Breast epithelium (tissue), 4 donors: Measurements from ENCODE around the gene SAXO2. TPM values are rescaled to one million over a fixed set of nuclear protein-coding genes. Genes with fewer than 3 reads are reported as not detected.
"Not testable (repeated sequence)": the region's sequence is repeated elsewhere in the genome, so short reads cannot be mapped to it uniquely, and the experiment has no call there.

Experiments used
- DNase-seq, 2 donors: peaks; one replicate each; pipeline ENCODE4 v3.0.0-alpha.2; 2019; ENCODE audit warnings: low spot score in 2 of 2
- H3K27ac ChIP-seq, 2 donors: fragments of 200-600 bp; sonication (generic) in 1 of 2; one replicate each; pipeline ENCODE4 v1.5.1; 2016 to 2019; ENCODE audit warnings: mild to moderate bottlenecking in 1 of 2
- H3K27me3 ChIP-seq, 2 donors: fragments of 200-600 bp; sonication (generic) in 1 of 2; one replicate each; pipeline versions ENCODE4 v1.5.1 to v1.6.0; 2017 to 2019; ENCODE audit warnings: control low read depth in 1 of 2, mild to moderate bottlenecking in 1 of 2
- H3K36me3 ChIP-seq: fragments of 200-600 bp; one replicate; pipeline ENCODE4 v1.5.1; 2019
- H3K4me1 ChIP-seq, 2 donors: fragments of 200-600 bp; sonication (generic); one replicate each; pipeline ENCODE4 v1.5.1; 2016 to 2019; ENCODE audit warnings: control low read depth in 1 of 2
- H3K4me3 ChIP-seq, 3 donors: fragments of 200-600 bp; sonication (generic); 1 replicate in 2 of 3; 2 replicates in 1 of 3; pipeline ENCODE4 v1.5.1; 2016 to 2019; ENCODE audit warnings: mild to moderate bottlenecking in 3 of 3, moderate library complexity in 2 of 3
- H3K9me3 ChIP-seq, 2 donors: fragments of 200-600 bp; sonication (generic) in 1 of 2; one replicate each; pipeline ENCODE4 v1.5.1; 2016 to 2019; ENCODE audit warnings: control low read depth in 1 of 2
- POLR2A ChIP-seq: fragments of 450-650 bp; IDR thresholded peaks from one replicate; pipeline ENCODE4 v1.6.1; 2016; ENCODE audit warnings: antibody characterized with exemption, mild to moderate bottlenecking, moderate library complexity
- POLR2AphosphoS5 ChIP-seq, 3 donors: sonication (generic); formaldehyde crosslinking; IDR thresholded peaks; one replicate each; pipeline ENCODE4 v1.6.1; 2017; ENCODE audit warnings: antibody characterized with exemption in 3 of 3
- intact Hi-C: fragments of 100-400 bp; cut with DNase I; formaldehyde crosslinking; loops from one replicate; pipeline ENCODE4 v1.15.1; 2023; ENCODE audit warnings: low total_unique reads
- total RNA-seq, 3 donors: library from RNA; depleted of rRNA; stranded (reverse); fragments of >200 nt; gene quantifications; one replicate each; pipeline ENCODE4 v1.1.0, GENCODE V29; 2016
- TF ChIP-seq, protein P1 (sequence below), 3 donors: fragments of 450-650 bp; IDR thresholded peaks; one replicate each; pipeline ENCODE4 v1.5.1; 2016 to 2017; ENCODE audit warnings: antibody characterized with exemption in 3 of 3, mild to moderate bottlenecking in 3 of 3, moderate library complexity in 3 of 3

Gene SAXO2
- total RNA-seq, 3 donors from 2014 or later = 1.1 to 2.8 (median 2.3) TPM

DNA sequence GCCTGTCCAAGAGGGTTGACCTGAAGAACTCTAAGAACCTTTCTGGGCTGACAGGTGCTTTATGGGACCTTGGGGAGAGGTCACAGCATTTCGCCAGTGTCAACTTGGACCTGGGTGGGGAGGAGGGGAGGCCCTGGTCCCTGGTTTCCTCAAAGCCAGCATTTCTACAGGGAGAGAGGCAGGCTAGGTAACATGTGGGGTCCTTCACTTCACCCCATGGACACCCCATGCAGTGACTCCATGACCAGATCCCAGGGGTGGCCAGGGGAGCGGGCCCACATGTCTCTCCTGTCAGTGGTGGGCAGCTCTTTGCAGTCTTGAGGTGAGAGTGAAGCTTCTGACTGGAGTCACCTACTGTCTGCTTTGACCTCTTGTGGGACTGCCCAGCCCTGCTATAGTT, 50.8 kb downstream of the SAXO2 start:
- H3K27me3 ChIP-seq = no peaks in the 10 kb centered on the region
- H3K36me3 ChIP-seq = no peaks in the 10 kb centered on the region
- DNase-seq = no peak
- no peak overlapping the region for H3K4me3 ChIP-seq
- peaks cover 0 to 3% of the 10 kb centered on the region in 2 donors for H3K9me3 ChIP-seq
- no peak overlapping the region for H3K27ac ChIP-seq
- no peak for TF ChIP-seq POLR2AphosphoS5 (IDR thresholded peaks at IDR 0.05)
- TF ChIP-seq, protein P1, sequence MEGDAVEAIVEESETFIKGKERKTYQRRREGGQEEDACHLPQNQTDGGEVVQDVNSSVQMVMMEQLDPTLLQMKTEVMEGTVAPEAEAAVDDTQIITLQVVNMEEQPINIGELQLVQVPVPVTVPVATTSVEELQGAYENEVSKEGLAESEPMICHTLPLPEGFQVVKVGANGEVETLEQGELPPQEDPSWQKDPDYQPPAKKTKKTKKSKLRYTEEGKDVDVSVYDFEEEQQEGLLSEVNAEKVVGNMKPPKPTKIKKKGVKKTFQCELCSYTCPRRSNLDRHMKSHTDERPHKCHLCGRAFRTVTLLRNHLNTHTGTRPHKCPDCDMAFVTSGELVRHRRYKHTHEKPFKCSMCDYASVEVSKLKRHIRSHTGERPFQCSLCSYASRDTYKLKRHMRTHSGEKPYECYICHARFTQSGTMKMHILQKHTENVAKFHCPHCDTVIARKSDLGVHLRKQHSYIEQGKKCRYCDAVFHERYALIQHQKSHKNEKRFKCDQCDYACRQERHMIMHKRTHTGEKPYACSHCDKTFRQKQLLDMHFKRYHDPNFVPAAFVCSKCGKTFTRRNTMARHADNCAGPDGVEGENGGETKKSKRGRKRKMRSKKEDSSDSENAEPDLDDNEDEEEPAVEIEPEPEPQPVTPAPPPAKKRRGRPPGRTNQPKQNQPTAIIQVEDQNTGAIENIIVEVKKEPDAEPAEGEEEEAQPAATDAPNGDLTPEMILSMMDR (IDR thresholded peaks at IDR 0.05) = no peak
- TF ChIP-seq POLR2A = no peak
- H3K4me1 ChIP-seq = no peaks in the 10 kb centered on the region
- intact Hi-C loops = no loop called here

DNA sequence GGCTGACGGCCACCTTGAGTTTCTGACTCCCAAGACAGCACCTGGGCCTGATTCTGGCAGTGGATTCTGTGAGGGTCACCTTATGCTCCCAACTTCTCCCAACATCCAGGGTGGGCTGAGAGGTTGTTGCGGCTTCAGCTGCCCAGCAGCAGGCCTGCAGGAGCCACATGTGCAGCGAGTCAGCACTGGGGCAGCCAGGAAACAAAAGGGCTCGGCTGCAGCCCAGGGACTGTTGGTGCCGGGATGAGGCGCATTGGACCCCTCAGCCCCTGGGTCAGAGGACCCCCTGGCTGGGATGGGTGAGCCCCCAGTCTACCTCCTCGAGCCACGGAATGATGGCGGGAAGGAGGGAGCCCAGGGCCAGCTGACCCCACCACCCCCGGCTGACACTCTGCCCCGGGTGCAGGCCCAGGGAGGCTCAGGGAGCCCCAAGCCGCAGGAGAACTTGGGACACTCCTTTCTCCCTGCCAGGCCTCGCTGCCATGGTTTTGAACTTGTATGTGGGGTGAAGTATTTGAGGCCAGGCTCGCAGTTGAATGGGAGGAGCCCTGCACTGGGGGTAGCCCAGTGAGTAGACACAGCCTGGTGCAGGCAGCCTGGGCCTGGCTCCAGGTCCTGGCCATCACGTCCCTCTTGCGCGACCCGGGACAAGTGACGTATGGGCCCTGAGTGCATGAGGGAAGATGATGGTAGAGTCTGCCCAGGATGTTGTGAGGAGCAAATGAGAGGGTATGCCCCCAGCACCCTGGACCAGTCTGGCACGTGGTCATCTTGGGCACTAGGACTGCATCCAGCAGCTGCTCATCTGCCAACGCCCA, 51.5 kb downstream of the SAXO2 start:
- H3K27ac ChIP-seq, H3K9me3 ChIP-seq, H3K4me1 ChIP-seq, H3K4me3 ChIP-seq, H3K27me3 ChIP-seq, intact Hi-C loops, H3K36me3 ChIP-seq: not testable (repeated sequence)
- DNase-seq = peak in 1 of 2 donors; percentile 33

DNA sequence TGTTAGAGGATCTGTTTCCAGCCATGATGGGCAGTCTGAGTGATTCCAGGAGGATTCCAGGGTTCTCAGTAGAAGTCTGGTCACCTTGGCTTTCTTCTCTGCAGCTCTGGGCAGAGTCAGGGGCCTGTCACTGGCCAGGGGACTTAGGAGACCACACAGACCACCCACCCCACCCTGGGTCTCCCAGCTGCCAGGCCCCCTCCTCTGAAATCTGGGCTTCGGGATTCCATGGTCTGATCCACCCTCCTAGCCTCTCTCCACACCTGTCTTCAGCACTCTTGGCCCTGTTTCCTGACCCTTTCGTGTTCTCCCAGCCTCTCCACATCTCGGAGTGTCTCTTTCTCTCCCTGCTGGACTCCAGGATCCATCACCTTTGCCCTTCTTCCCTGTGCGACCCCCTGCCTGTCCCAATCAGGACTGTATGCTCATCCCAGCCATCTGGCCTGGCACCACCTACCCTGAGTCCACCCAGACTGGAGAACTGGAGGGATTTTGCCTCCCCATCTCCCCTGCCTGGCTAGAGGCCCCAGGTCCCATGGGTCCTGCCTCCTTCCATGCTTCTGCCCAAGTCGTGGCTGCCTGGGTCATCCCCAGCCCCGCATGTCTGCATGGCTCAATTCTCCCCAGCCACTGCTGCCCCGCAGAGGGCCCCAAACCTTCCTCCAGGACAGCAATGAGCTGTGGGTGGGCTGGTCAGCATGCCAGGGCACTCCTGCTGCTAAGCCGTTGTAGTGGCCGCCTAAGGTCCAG, 52.3 kb downstream of the SAXO2 start:
- no peak for DNase-seq
- Histone ChIP-seq H3K27me3 (no peaks in the 10 kb centered on the region), H3K27ac (no peak overlapping the region), H3K4me1 (no peaks in the 10 kb centered on the region), H3K9me3 (peaks cover 0 to 3% of the 10 kb centered on the region in 2 donors), H3K4me3 (no peak overlapping the region), H3K36me3 (no peaks in the 10 kb centered on the region)
- TF ChIP-seq POLR2A = no peak
- no peak for TF ChIP-seq POLR2AphosphoS5 (IDR thresholded peaks at IDR 0.05)
- TF ChIP-seq, protein P1 (IDR thresholded peaks at IDR 0.05) = no peak
- intact Hi-C loops = no loop called here

DNA sequence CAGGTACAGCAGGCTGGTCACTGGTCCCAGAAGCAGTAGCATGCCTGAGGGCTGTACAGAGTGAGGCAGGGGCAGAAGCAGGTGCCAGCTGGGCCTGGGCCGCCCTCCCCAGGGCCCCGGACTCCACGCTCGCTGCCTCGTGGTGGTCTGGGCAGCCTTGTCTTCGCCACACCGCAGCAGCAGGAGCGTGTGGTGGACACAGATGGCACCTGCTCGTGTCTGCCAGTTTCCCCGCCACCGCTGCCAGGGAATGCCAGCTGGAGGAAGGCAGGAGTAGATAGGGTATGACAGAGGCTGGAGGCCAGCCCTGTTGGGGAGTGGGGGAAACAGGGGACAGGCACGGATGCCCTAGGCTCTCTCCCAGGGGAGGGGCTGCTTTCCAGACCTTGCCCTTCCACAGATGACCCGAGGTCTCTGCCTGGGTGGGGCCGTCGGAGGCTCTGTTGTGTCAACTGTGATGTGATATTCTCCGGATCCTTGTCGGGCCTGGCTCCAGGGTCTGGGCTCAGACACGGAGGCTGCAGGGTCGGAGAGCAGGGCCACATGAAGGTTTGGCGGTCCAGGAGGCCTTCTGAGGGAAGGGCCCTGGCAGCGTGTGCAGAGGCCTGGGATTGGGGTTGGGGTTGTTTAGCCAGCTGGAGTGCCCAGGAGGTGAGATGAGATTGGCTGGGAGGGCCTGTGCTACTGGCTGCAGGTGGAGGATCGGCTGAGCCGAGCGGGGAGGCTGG, 53.1 kb downstream of the SAXO2 start:
- Histone ChIP-seq H3K4me1 (no peaks in the 10 kb centered on the region), H3K36me3 (no peaks in the 10 kb centered on the region), H3K27me3 (no peaks in the 10 kb centered on the region), H3K4me3 (no peak overlapping the region), H3K27ac (no peak overlapping the region), H3K9me3 (peaks cover 0 to 3% of the 10 kb centered on the region in 2 donors)
- DNase-seq = no peak
- intact Hi-C loops = no loop called here
- TF ChIP-seq, protein P1 (IDR thresholded peaks at IDR 0.05) = no peak
- TF ChIP-seq POLR2A (no peak), POLR2AphosphoS5 (IDR thresholded peaks at IDR 0.05) (no peak)

- intact Hi-C loops, DNase-seq: not testable (repeated sequence)
These were observed 53.9 kb downstream of the SAXO2 start for GRCh38 chr15:82316247-82317090.

More at GRCh38 chr15:82316247-82317090, 53.9 kb downstream of the SAXO2 start:
- not testable (repeated sequence) for H3K27ac ChIP-seq, H3K36me3 ChIP-seq, H3K4me3 ChIP-seq, H3K4me1 ChIP-seq, H3K27me3 ChIP-seq, H3K9me3 ChIP-seq
